A549 (cell line): ENCODE data around the gene DDX10. TPM values are rescaled to one million over a fixed set of nuclear protein-coding genes. Genes with fewer than 3 reads are reported as not detected.

Source experiments
- ATAC-seq, 2 experiments: fragments of 200-7000 bp in 1 of 2; fragments of >200 bp in 1 of 2; cut with Nextera tagmentation in 1 of 2; cut with Tn5 transposase in 1 of 2; 3 replicates each; pipeline versions ENCODE4 v1.8.0 to v1.9.1; 2018 to 2020; ENCODE audit warnings: mild to moderate bottlenecking in 1 of 2, moderate library complexity in 1 of 2
- CTCF ChIA-PET: fragments of 300-600 bp; sonication (Branson Sonifier 250); formaldehyde crosslinking; extraction: SDS; loops from one replicate; lab custom pipeline; 2021; ENCODE audit warnings: antibody characterized with exemption, inconsistent platforms; lab: Yijun Ruan, JAX
- POLR2A ChIA-PET: fragments of 350-600 bp; formaldehyde crosslinking; extraction: SDS; loops from one replicate; lab custom pipeline; 2021; ENCODE audit warnings: antibody characterized with exemption, inconsistent platforms; lab: Yijun Ruan, JAX
- DNase-seq, 2 experiments: peaks; one replicate each; pipeline versions ENCODE4 v3.0.0 to v3.0.0-alpha.2; 2011 to 2016; ENCODE audit warnings: low read depth in 1 of 2, low spot score in 1 of 2
- FAIRE-seq: peaks from 2 replicates; lab custom pipeline; 2011; peaks lifted over from hg19 to GRCh38; lab: Jason Lieb, UNC
- H3K27ac ChIP-seq, 2 experiments: fragments of >200 bp; sonication (Bioruptor Twin); formaldehyde crosslinking; 3 replicates each; pipeline ENCODE4 v1.5.1; 2016 to 2017
- H3K4me1 ChIP-seq: fragments of >200 bp; sonication (Bioruptor Twin); formaldehyde crosslinking; 3 replicates; pipeline ENCODE4 v1.6.1; 2016
- H3K4me2 ChIP-seq: fragments of >200 bp; sonication (Bioruptor Twin); formaldehyde crosslinking; 3 replicates; pipeline ENCODE4 v1.6.1; 2016
- H3K4me3 ChIP-seq: fragments of >200 bp; sonication (Bioruptor Twin); formaldehyde crosslinking; 3 replicates; pipeline ENCODE4 v1.5.1; 2016
- H3K9me3 ChIP-seq: fragments of >200 bp; sonication (Bioruptor Twin); formaldehyde crosslinking; 3 replicates; pipeline ENCODE4 v1.6.1; 2016
- CTCF ChIP-seq: fragments of >200 bp; sonication (Bioruptor Twin); formaldehyde crosslinking; IDR thresholded peaks from 3 replicates; pipeline ENCODE4 v1.5.1; 2016
- EHMT2 ChIP-seq: fragments of 200-600 bp; sonication (generic); IDR thresholded peaks from 2 replicates; pipeline ENCODE4 v1.6.1; 2016; ENCODE audit warnings: antibody characterized with exemption, low read depth, mild to moderate bottlenecking, moderate library complexity
- EP300 ChIP-seq, 2 experiments: fragments of >200 bp; sonication (Bioruptor Twin); formaldehyde crosslinking; IDR thresholded peaks; 2 replicates in 1 of 2; 3 replicates in 1 of 2; pipeline ENCODE4 v1.6.1; 2016 to 2017
- FOSL2 ChIP-seq, 2 experiments: fragments of 450-650 bp in 1 of 2; fragments of >200 bp in 1 of 2; sonication (Bioruptor Twin) in 1 of 2; formaldehyde crosslinking; IDR thresholded peaks; 2 replicates each; pipeline versions ENCODE4 v1.5.0 to v1.6.1; 2016 to 2020; ENCODE audit warnings: mild to moderate bottlenecking in 1 of 2, moderate library complexity in 1 of 2
- HEYL ChIP-seq: fragments of 250-450 bp; sonication (Bioruptor Pico); IDR thresholded peaks from 2 replicates; pipeline ENCODE4 v1.8.0; 2021; ENCODE audit warnings: mild to moderate bottlenecking, moderate library complexity
- HOXB5 ChIP-seq: fragments of 250-450 bp; sonication (Bioruptor Pico); IDR thresholded peaks from 2 replicates; pipeline ENCODE4 v1.5.0; 2020; ENCODE audit warnings: mild to moderate bottlenecking, moderate library complexity
- MAFK ChIP-seq: fragments of 450-650 bp; IDR thresholded peaks from 2 replicates; pipeline ENCODE4 v1.6.1; 2014; ENCODE audit not compliant: partially characterized antibody
- MAX ChIP-seq: IDR thresholded peaks from 2 replicates; pipeline ENCODE4 v1.6.1; 2012
- MYC ChIP-seq: IDR thresholded peaks from 2 replicates; pipeline ENCODE4 v1.6.1; 2012; ENCODE audit warnings: mild to moderate bottlenecking, inconsistent platforms, low read length, improper control_type of control experiment, borderline replicate concordance
- NR3C1 ChIP-seq: fragments of >200 bp; sonication (Bioruptor Twin); formaldehyde crosslinking; IDR thresholded peaks from 3 replicates; pipeline ENCODE4 v1.6.1; 2017
- PBX3 ChIP-seq: IDR thresholded peaks from 2 replicates; pipeline ENCODE4 v1.6.1; 2012
- PHF8 ChIP-seq: fragments of 200-600 bp; sonication (generic); IDR thresholded peaks from 2 replicates; pipeline ENCODE4 v1.6.1; 2016; ENCODE audit warnings: low read depth, mild to moderate bottlenecking, antibody characterized with exemption, moderate library complexity, borderline replicate concordance
- RARB ChIP-seq: fragments of 250-450 bp; sonication (Bioruptor Pico); IDR thresholded peaks from 2 replicates; pipeline ENCODE4 v1.8.0; 2021; ENCODE audit warnings: mild to moderate bottlenecking, moderate library complexity
- RCOR1 ChIP-seq: fragments of 150-350 bp; IDR thresholded peaks from 2 replicates; pipeline ENCODE4 v1.6.1; 2014; ENCODE audit warnings: antibody characterized with exemption, low read length, low read depth
- RFX5 ChIP-seq: fragments of 450-650 bp; IDR thresholded peaks from 2 replicates; pipeline ENCODE4 v1.7.1; 2014; ENCODE audit warnings: antibody characterized with exemption, mild to moderate bottlenecking, moderate library complexity
- SREBF2 ChIP-seq: fragments of 450-650 bp; IDR thresholded peaks from 2 replicates; pipeline ENCODE4 v1.6.1; 2014; ENCODE audit warnings: mild to moderate bottlenecking, moderate library complexity
- ZC3H11A ChIP-seq: fragments of 450-650 bp; IDR thresholded peaks from 2 replicates; pipeline ENCODE4 v1.6.1; 2014; ENCODE audit warnings: antibody characterized with exemption, mild to moderate bottlenecking
- WGBS: methylation state at CpG from one replicate; pipeline ENCODE4 v1.1.6; 2017; ENCODE audit errors: missing lambda C conversion rate; 5-methylcytosine and 5-hydroxymethylcytosine counted together
- polyA plus RNA-seq, 4 experiments: library from polyadenylated mRNA; depleted of rRNA in 3 of 4; stranded (reverse); fragments of >200 nt; fragmentation: RNase III in 1 of 4; extraction: RNeasy Plus Mini Kit Qiagen cat#74134 plus additional on column Dnase treatment in 1 of 4; gene quantifications; 2 replicates in 3 of 4; 3 replicates in 1 of 4; pipeline ENCODE4 v1.2.3, GENCODE V29; 2011 to 2017

Gene DDX10
- polyA plus RNA-seq, 2 of the 4 experiments (the other 2 are of a cell fraction) = 46.0 to 189 TPM

- Histone ChIP-seq H3K9me3 (peaks cover 3% of the 10 kb centered on the region; the same call in 1 of the 3 replicates), H3K4me3 (peak overlapping the region; percentile 18; the same call in 2 of the 3 replicates)
- no peak for FAIRE-seq
- POLR2A ChIA-PET = no interaction called here
- TF ChIP-seq FOSL2 (IDR thresholded peaks at IDR 0.05) = 0 out of 2 replicates have a peak, but pooled peaks have one; percentile 19
- TF ChIP-seq FOSL2 (CRISPR knock-in tag; IDR thresholded peaks at IDR 0.05) = peak; percentile 60; the same call in 1 of the 2 replicates
- no peak for TF ChIP-seq EHMT2
- TF ChIP-seq, all 56 proteins: peak for 1
- peak in 1 of 2 experiments; percentile 61 for DNase-seq
- 9% methylated on average over 8 of the region's 8 CpGs for WGBS
- peak overlapping the region; percentile 70 to 74 for H3K27ac ChIP-seq
- CTCF ChIA-PET = no interaction called here
- peak overlapping the region; percentile 79 for H3K4me2 ChIP-seq
- H3K4me1 ChIP-seq = peaks cover 32% of the 10 kb centered on the region
- peak; percentile 39 to 81; a peak in 3 of 6 replicates for ATAC-seq
These were observed 231.0 kb downstream of the DDX10 start for GRCh38 chr11:108895579-108896480.

- no peak for FAIRE-seq
- H3K9me3 ChIP-seq = peaks cover 3% of the 10 kb centered on the region; the same call in 1 of the 3 replicates
- TF ChIP-seq SREBF2 = no peak
- no peak for TF ChIP-seq EP300 (IDR thresholded peaks at IDR 0.05)
- TF ChIP-seq MAX = no peak
- no peak for TF ChIP-seq ZC3H11A
- no peak for TF ChIP-seq RFX5
- TF ChIP-seq PBX3 = no peak
- no peak for TF ChIP-seq RCOR1
- WGBS = 78% methylated on average over 1 of the region's 1 CpG
- DNase-seq = no peak
- POLR2A ChIA-PET = no interaction called here
- CTCF ChIA-PET = no interaction called here
- peak overlapping the region; percentile 79; the same call in 2 of the 3 replicates for H3K4me2 ChIP-seq
- H3K27ac ChIP-seq = peak overlapping the region; percentile 65 to 70
- no peak overlapping the region for H3K4me3 ChIP-seq
- peaks cover 39% of the 10 kb centered on the region for H3K4me1 ChIP-seq
- ATAC-seq = no peak
These were observed 232.2 kb downstream of the DDX10 start for GRCh38 chr11:108897071-108897481.

- H3K4me3 ChIP-seq = no peak overlapping the region
- H3K4me2 ChIP-seq = no peak overlapping the region
- DNase-seq (no peak), FAIRE-seq (no peak), ATAC-seq (no peak)
- H3K9me3 ChIP-seq = peaks cover 3% of the 10 kb centered on the region; the same call in 1 of the 3 replicates
- peaks cover 47% of the 10 kb centered on the region for H3K4me1 ChIP-seq
- ChIA-PET CTCF (no interaction called here), POLR2A (no interaction called here)
- no peak overlapping the region for H3K27ac ChIP-seq
- whole genome bisulfite sequencing = 90% methylated on average over 5 of the region's 5 CpGs
- TF ChIP-seq EHMT2 = no peak
- TF ChIP-seq FOSL2 (IDR thresholded peaks at IDR 0.05) = no peak
- no peak for TF ChIP-seq FOSL2 (CRISPR knock-in tag; IDR thresholded peaks at IDR 0.05)
- no peak for TF ChIP-seq MYC
- no peak for TF ChIP-seq MAFK
- no peak for TF ChIP-seq HEYL (CRISPR knock-in tag)
- no peak for TF ChIP-seq HOXB5 (CRISPR knock-in tag)
- no peak for TF ChIP-seq CTCF
- TF ChIP-seq, all 56 proteins: peak for 0
These were observed 233.0 kb downstream of the DDX10 start for GRCh38 chr11:108897916-108898315.

- no peak for TF ChIP-seq NR3C1
- TF ChIP-seq PHF8 = no peak
- no peak for TF ChIP-seq RARB (CRISPR knock-in tag)
- TF ChIP-seq, all 56 proteins: peak for 0
- FAIRE-seq = no peak
- POLR2A ChIA-PET = no interaction called here
- WGBS = 87% methylated on average over 3 of the region's 3 CpGs
- peaks cover 36% of the 10 kb centered on the region for H3K4me1 ChIP-seq
- peaks cover 3% of the 10 kb centered on the region; the same call in 1 of the 3 replicates for H3K9me3 ChIP-seq
- no peak overlapping the region for H3K27ac ChIP-seq
- peak overlapping the region; percentile 44; the same call in 1 of the 3 replicates for H3K4me2 ChIP-seq
- CTCF ChIA-PET = no interaction called here
- no peak for ATAC-seq
- DNase-seq = no peak
- no peak overlapping the region for H3K4me3 ChIP-seq
These were observed 236.5 kb downstream of the DDX10 start for GRCh38 chr11:108901359-108901758.
